Esophagus muscularis mucosa (tissue), 4 donors: ENCODE measurements around the gene SDC1. TPM values are rescaled to one million over a fixed set of nuclear protein-coding genes. Genes with fewer than 3 reads are reported as not detected.

Experiments used
- DNase-seq: peaks from one replicate; pipeline ENCODE4 v3.0.0-alpha.2; 2017; ENCODE audit errors: extremely low spot score
- H3K27ac ChIP-seq, 4 donors: fragments of 200-600 bp; sonication (generic); replicated peaks in 1 of 4; 1 replicate in 3 of 4; 2 replicates in 1 of 4; pipeline ENCODE4 v1.5.1; 2016 to 2019; ENCODE audit warnings: mild to moderate bottlenecking in 1 of 4
- H3K27me3 ChIP-seq, 4 donors: fragments of 200-600 bp; sonication (generic); one replicate each; pipeline versions ENCODE4 v1.5.1 to v1.6.0; 2016 to 2019
- H3K36me3 ChIP-seq, 4 donors: fragments of 200-600 bp; sonication (generic); one replicate each; pipeline ENCODE4 v1.5.1; 2016 to 2019
- H3K4me1 ChIP-seq, 4 donors: fragments of 200-600 bp; sonication (generic); one replicate each; pipeline ENCODE4 v1.5.1; 2016 to 2019
- H3K4me3 ChIP-seq, 4 donors: fragments of 200-600 bp; sonication (generic); 1 replicate in 2 of 4; 2 replicates in 2 of 4; pipeline ENCODE4 v1.5.1; 2016 to 2019; ENCODE audit warnings: mild to moderate bottlenecking in 4 of 4, moderate library complexity in 1 of 4
- H3K9me3 ChIP-seq, 4 donors: fragments of 200-600 bp; sonication (generic); 1 replicate in 3 of 4; 2 replicates in 1 of 4; pipeline ENCODE4 v1.5.1; 2016 to 2019
- EP300 ChIP-seq: sonication (generic); formaldehyde crosslinking; IDR thresholded peaks from one replicate; pipeline ENCODE4 v1.6.1; 2017; ENCODE audit warnings: antibody characterized with exemption
- POLR2A ChIP-seq: fragments of 450-650 bp; IDR thresholded peaks from one replicate; pipeline ENCODE4 v1.6.1; 2017; ENCODE audit warnings: antibody characterized with exemption, moderate library complexity, mild to moderate bottlenecking, low read depth
- POLR2AphosphoS5 ChIP-seq, 2 donors: sonication (generic); formaldehyde crosslinking; IDR thresholded peaks; one replicate each; pipeline ENCODE4 v1.6.1; 2017; ENCODE audit warnings: antibody characterized with exemption in 2 of 2
- WGBS: methylation state at CpG from one replicate; pipeline ENCODE4 v1.1.5; 2018; 5-methylcytosine and 5-hydroxymethylcytosine counted together
- intact Hi-C: fragments of 100-400 bp; cut with DNase I; formaldehyde crosslinking; loops from one replicate; pipeline ENCODE4 v1.15.1; 2023
- total RNA-seq, 4 donors: library from RNA; depleted of rRNA; stranded (reverse); fragments of >200 nt; gene quantifications; one replicate each; pipeline versions ENCODE4 v1.1.0 to v1.2.1, GENCODE V29; 2016
- TF ChIP-seq, protein P1 (sequence below), 3 experiments: fragments of 200-600 bp in 2 of 3; fragments of 450-650 bp in 1 of 3; sonication (generic) in 2 of 3; IDR thresholded peaks; one replicate each; pipeline ENCODE4 v1.5.1; 2017 to 2019; ENCODE audit warnings: antibody characterized with exemption in 3 of 3, mild to moderate bottlenecking in 2 of 3, moderate library complexity in 1 of 3

The SDC1 gene
- total RNA-seq, 4 donors from 2014 or later: 0.33 to 1.6 (median 0.47) TPM

DNA sequence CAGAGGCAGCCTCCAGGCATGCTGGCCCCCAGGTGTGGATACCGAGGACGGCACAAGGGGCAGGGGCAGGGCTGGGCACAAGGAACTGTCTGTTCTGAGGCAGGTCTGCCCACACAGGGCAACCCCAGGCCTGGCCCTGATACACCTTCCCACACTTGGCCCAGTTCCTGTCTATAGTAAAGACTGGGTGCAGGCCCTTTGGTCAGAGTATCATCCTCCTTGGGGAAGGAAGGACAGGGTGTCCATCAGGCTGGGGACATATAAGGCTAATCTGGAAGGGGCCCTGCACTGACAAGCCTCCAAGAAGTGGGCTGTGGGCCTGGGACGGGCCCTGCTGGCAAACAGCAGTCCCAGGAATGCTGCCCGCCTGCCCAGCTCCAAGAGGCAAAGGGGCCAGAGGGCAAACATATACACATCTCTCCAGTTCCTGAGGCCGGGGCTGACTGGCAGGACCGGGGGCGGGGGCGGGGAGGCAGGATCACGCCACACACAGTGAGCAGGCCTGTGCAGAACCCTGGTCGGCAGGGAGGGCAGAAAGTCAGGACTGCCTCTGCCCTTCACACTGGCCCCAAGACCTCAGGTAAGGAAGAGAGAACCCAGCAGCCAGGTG is 18.9 kb downstream of the SDC1 start:
- TF ChIP-seq, protein P1, sequence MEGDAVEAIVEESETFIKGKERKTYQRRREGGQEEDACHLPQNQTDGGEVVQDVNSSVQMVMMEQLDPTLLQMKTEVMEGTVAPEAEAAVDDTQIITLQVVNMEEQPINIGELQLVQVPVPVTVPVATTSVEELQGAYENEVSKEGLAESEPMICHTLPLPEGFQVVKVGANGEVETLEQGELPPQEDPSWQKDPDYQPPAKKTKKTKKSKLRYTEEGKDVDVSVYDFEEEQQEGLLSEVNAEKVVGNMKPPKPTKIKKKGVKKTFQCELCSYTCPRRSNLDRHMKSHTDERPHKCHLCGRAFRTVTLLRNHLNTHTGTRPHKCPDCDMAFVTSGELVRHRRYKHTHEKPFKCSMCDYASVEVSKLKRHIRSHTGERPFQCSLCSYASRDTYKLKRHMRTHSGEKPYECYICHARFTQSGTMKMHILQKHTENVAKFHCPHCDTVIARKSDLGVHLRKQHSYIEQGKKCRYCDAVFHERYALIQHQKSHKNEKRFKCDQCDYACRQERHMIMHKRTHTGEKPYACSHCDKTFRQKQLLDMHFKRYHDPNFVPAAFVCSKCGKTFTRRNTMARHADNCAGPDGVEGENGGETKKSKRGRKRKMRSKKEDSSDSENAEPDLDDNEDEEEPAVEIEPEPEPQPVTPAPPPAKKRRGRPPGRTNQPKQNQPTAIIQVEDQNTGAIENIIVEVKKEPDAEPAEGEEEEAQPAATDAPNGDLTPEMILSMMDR (IDR thresholded peaks at IDR 0.05): no peak
- TF ChIP-seq POLR2AphosphoS5 (IDR thresholded peaks at IDR 0.05): no peak
- no peak for TF ChIP-seq EP300
- no peak for TF ChIP-seq POLR2A
- no peaks in the 10 kb centered on the region for H3K27me3 ChIP-seq
- intact Hi-C loops: no loop called here
- H3K27ac ChIP-seq: no peak overlapping the region
- WGBS: 87% methylated on average over 10 of the region's 10 CpGs
- H3K36me3 ChIP-seq: no peaks in the 10 kb centered on the region
- no peak for DNase-seq
- no peaks in the 10 kb centered on the region for H3K4me1 ChIP-seq
- H3K9me3 ChIP-seq: no peaks in the 10 kb centered on the region
- no peak overlapping the region for H3K4me3 ChIP-seq

DNA sequence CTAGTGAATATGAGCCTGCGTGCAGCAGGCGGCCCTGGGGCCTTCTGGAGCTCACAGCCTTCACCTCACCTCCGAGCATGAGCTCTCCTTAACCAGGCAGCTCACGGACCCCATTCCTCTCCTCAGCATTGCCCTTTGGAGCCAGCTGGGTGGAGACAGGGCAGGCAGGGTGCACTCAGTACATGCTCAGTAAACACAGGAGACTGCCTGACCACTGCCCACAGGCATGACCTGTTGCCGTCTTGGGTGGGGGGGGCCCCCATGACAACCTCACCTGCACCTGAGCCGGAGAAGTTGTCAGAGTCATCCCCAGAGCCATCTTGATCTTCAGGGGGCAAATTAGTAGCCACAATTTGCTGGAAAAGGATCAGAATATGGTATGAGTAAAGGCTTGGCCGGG is 19.9 kb downstream of the SDC1 start:
- no peaks in the 10 kb centered on the region for H3K36me3 ChIP-seq
- intact Hi-C loops: no loop called here
- no peaks in the 10 kb centered on the region for H3K27me3 ChIP-seq
- no peak overlapping the region for H3K27ac ChIP-seq
- no peak for DNase-seq
- no peak overlapping the region for H3K4me3 ChIP-seq
- TF ChIP-seq POLR2A (no peak), POLR2AphosphoS5 (IDR thresholded peaks at IDR 0.05) (no peak), EP300 (no peak)
- TF ChIP-seq, protein P1 (IDR thresholded peaks at IDR 0.05): no peak
- H3K4me1 ChIP-seq: no peaks in the 10 kb centered on the region
- H3K9me3 ChIP-seq: no peaks in the 10 kb centered on the region
- WGBS: 83% methylated on average over 7 of the region's 7 CpGs

DNA sequence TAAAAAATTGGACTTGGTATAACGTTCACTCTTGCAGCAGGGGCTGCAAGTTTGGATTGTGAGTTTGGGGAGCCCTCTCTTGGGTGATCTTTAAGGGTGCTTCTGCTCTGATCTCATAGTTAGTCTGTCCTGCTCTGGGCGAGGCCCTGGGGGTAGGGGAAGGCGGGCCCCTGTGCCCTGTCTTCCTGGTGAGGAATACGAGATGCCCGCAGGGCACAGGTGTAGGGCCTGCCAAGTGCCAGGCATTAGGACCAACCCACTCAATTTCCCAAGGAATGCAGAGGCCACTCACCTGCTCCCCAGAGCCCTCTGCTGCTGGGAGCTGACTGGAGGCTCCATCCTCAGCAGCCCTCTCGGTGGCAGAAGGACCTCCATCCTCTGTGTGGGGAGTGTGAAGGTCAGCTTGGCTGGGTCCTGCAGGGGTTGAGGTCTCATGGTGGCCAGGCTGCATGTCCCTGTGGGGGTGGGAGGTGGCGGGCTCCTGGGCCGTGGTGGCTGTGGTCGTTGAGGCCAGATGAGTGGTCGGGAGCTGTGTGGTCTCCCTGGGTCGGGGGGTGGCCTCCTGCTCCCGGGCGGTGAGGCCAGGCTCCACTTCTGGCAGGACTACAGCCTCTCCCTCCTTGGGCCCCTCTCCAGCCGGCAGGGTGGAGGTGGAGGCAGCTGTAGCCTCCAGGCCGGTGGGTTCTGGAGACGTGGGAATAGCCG is 21.3 kb downstream of the SDC1 start:
- TF ChIP-seq, protein P1 (IDR thresholded peaks at IDR 0.05): no peak
- TF ChIP-seq POLR2A (no peak), EP300 (no peak), POLR2AphosphoS5 (IDR thresholded peaks at IDR 0.05) (no peak)
- no peaks in the 10 kb centered on the region for H3K36me3 ChIP-seq
- DNase-seq: no peak
- H3K4me1 ChIP-seq: no peaks in the 10 kb centered on the region
- WGBS: 91% methylated on average over 16 of the region's 17 CpGs
- H3K27ac ChIP-seq: no peak overlapping the region
- H3K9me3 ChIP-seq: no peaks in the 10 kb centered on the region
- intact Hi-C loops: no loop called here
- no peaks in the 10 kb centered on the region for H3K27me3 ChIP-seq
- no peak overlapping the region for H3K4me3 ChIP-seq

DNA sequence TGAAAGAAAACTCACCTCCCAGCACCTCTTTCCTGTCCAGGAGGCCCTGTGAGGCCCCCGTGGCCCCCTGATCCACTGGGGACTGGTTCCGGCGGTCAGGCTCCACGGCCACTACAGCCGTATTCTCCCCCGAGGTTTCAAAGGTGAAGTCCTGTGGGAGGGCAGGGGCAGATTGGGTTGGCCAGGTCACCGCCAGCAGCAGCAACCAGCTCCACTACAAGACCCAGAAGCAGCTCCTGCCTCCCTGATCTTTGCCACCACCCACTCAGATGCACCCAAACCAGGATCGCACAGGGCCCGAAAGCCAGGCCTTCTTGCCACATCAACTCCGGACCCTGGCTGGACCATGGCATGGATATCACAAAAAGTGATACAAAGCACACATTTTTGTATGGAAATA is 21.9 kb downstream of the SDC1 start:
- Histone ChIP-seq H3K27me3 (no peaks in the 10 kb centered on the region), H3K27ac (no peak overlapping the region), H3K4me1 (no peaks in the 10 kb centered on the region), H3K9me3 (no peaks in the 10 kb centered on the region), H3K36me3 (no peaks in the 10 kb centered on the region), H3K4me3 (no peak overlapping the region)
- 91% methylated on average over 10 of the region's 10 CpGs for WGBS
- intact Hi-C loops: no loop called here
- DNase-seq: no peak
- TF ChIP-seq, protein P1 (IDR thresholded peaks at IDR 0.05): no peak
- no peak for TF ChIP-seq POLR2A
- no peak for TF ChIP-seq EP300
- TF ChIP-seq POLR2AphosphoS5 (IDR thresholded peaks at IDR 0.05): no peak
